K562 treated with DMSO at 1 percent for 4 hours (cell line): ENCODE measurements around the gene VPS36. TPM values are rescaled to one million over a fixed set of nuclear protein-coding genes. Genes with fewer than 3 reads are reported as not detected.

Experiments
- total RNA-seq: library from RNA; unstranded; fragments of 300-600 nt; gene quantifications from 2 replicates; pipeline ENCODE4 v1.2.3, GENCODE V29; 2022; ENCODE audit not compliant: insufficient read depth

Gene VPS36, protein sequence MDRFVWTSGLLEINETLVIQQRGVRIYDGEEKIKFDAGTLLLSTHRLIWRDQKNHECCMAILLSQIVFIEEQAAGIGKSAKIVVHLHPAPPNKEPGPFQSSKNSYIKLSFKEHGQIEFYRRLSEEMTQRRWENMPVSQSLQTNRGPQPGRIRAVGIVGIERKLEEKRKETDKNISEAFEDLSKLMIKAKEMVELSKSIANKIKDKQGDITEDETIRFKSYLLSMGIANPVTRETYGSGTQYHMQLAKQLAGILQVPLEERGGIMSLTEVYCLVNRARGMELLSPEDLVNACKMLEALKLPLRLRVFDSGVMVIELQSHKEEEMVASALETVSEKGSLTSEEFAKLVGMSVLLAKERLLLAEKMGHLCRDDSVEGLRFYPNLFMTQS
- total RNA-seq, result 8.0 and 9.8 TPM in 2 replicates

DNA sequence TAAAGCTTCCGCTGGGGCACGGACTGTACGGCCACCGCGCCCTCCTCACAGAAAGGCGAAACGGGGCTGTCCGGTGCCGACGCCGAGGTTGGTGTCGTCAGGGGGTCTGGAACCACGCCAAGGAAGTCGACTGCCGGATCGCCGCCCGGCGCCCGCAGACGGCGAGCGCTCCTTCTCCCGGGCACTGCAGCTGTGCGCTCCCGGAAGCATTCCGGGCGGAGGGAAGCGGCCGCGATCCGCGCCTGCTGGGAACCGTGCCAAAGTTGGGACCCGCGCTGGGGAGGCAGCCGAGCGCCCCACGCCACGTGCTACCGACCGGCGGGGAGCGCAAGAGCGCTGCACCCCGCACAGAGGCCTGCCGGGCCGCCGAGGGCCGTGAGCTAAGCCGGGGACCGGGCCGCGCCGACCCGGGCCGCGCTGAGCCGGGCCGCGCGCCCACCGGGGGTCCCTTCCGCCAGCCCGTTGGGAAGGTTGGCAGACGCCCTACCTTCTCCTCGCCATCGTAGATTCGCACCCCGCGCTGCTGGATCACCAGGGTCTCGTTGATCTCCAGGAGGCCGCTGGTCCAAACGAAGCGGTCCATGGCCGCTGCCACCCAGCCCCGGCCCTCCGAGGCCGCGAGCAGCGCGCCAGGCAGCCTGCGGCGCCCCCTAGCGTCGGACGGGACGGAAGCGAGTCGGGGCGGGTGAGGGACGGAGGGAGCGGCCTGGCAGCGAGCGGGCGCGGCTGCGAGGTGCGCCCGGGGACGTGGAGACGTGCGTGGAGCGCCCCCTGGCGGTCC, at the start of gene VPS36:
VPS36 (minus strand) TSS at position 623 of the 781 bp plus-strand sequence; CDS start at position 583, 40 bp downstream.

DNA sequence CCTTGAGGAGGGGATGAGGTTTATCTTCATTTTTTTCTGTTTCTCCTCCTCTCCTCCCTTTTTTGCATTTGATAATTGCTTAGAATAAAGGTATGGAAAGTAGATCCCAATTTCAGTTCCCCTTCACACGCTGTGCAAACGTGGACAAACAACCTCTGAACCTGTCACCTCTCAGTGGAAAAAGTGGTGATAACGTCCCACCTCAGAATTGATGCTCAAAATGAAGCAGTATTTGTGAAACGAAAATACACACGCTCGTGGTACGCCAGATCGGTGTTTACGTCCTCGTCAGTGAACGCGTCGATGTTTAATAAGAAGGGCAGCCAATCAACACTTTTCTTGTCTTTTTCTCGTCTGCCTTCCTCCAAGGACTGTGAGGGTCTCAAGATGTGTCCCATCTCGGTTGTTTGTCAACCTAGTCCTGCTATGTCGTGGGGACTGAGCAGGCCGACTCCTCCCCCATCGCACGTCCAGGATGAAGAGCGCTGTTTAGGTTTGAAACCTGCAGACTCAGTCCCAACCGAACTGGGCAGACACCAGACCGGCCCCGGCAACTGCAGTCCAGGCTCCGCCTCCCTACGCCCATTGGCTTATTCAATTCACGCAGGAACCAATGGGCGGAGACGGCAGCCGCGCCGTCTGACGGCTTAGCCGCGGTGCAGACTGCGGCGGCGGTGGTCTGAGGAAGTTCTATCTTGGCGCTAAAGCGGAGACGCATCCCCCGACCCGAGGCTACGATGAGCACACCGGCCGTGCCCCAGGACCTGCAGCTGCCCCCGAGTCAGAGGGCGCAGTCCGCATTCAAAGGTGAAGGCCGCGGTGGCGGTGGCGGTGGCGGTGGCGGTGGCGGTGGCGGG, 4.6 kb upstream of the VPS36 start, which contains the start of gene CKAP2:
CKAP2 (plus strand) TSS at position 659 of the 857 bp plus-strand sequence; CDS start at position 738, 79 bp downstream.

DNA sequence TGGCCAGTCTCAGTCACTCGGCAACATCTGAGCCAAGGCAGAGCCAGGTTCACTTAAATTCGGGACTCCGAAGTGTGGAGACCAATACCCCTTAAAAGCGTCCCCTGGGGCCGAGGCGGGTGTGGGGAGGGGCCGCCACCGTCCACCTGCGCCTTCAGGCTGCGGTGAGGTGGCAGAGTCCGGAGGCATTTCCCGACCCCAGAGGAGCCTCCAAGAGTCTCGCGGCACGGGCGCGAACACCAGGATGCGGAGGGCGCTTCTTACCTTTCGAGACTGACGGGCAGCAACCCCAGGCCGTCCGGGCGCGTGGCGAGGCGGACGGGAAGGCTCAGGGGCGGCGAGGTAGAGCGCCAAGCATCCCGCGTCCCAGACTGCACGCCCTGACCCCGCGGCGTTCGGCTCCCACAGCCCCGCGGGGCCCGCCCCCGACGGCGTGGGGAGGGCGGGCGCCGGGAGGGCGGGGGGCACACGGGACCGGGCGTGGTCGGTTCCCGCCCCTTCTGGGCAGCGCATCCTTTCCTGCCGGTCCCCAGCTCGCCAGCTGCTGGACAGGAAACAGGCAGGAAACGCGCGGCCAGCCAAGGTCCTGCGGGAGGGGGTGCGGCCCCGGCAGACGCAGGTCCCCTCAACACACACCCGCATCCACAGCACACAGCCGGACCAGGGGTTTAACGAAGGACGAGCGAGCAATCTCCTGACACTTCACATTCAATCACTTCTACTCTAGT, 44.5 kb downstream of the VPS36 start, which contains the start of gene THSD1:
THSD1 (minus strand) TSS at position 406 of the 728 bp plus-strand sequence. CDS start 3,572 bp downstream, outside the sequence.

Other genes with a start within 250 kb of the VPS36 start
- 0.19 TPM in 1 of 2 replicates, not detected in the other for gene THSD1, start 44.5 kb downstream of the VPS36 start, total RNA-seq
- 32.5 and 37.9 TPM in 2 replicates for gene CKAP2, start 4.8 kb upstream of the VPS36 start, total RNA-seq
- 5.0 and 6.6 TPM in 2 replicates for gene HNRNPA1L2, start 191.8 kb upstream of the VPS36 start, total RNA-seq
- 34.7 and 36.5 TPM in 2 replicates for gene SUGT1, start 202.2 kb upstream of the VPS36 start, total RNA-seq